Measurements from ENCODE around the gene DNAH12.

Gene DNAH12, protein sequence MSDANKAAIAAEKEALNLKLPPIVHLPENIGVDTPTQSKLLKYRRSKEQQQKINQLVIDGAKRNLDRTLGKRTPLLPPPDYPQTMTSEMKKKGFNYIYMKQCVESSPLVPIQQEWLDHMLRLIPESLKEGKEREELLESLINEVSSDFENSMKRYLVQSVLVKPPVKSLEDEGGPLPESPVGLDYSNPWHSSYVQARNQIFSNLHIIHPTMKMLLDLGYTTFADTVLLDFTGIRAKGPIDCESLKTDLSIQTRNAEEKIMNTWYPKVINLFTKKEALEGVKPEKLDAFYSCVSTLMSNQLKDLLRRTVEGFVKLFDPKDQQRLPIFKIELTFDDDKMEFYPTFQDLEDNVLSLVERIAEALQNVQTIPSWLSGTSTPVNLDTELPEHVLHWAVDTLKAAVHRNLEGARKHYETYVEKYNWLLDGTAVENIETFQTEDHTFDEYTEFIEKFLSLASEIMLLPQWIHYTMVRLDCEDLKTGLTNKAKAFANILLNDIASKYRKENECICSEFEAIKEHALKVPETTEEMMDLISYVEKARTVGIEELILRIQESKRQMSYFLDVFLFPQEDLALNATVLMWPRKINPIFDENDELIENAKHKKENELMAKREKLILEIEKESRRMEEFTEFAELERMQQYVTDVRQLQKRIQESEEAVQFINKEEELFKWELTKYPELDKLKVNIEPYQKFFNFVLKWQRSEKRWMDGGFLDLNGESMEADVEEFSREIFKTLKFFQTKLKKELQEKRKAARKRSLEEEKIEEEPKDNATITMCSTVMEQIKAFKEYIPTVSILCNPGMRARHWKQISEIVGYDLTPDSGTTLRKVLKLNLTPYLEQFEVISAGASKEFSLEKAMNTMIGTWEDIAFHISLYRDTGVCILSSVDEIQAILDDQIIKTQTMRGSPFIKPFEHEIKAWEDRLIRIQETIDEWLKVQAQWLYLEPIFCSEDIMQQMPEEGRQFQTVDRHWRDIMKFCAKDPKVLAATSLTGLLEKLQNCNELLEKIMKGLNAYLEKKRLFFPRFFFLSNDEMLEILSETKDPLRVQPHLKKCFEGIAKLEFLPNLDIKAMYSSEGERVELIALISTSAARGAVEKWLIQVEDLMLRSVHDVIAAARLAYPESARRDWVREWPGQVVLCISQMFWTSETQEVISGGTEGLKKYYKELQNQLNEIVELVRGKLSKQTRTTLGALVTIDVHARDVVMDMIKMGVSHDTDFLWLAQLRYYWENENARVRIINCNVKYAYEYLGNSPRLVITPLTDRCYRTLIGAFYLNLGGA (N-terminal part only)

GRCh38 chr3:57544181-57545125 lies at the start of gene DNAH12:
Gene DNAH12 (minus strand): TSS chr3:57544344. CDS start chr3:57542870, 1,474 bp downstream.
- DNase-seq, result no peak

- no peak for DNase-seq
Measured at GRCh38 chr3:57592306-57592705, 48.2 kb upstream of the DNAH12 start.

DNA sequence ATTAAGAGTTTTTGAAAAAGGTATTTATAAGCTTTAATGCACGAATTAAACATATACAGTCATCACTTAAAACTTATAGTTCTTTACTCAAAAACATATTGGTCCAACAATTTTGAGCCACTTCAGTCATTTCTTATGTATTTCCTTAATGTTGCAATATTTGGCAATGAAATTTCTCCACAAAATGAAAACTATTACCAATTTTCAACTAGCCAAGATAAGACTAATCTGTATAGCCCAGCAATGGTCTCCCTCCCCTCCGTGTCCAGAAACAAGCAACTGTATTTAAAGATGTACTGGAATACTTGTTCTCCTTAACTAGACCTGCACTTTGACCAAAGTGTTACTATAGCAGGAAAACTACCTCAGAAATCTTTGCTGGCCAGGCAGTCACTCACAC lies 43.8 kb upstream of the DNAH12 start:
- no peak for DNase-seq

DNA sequence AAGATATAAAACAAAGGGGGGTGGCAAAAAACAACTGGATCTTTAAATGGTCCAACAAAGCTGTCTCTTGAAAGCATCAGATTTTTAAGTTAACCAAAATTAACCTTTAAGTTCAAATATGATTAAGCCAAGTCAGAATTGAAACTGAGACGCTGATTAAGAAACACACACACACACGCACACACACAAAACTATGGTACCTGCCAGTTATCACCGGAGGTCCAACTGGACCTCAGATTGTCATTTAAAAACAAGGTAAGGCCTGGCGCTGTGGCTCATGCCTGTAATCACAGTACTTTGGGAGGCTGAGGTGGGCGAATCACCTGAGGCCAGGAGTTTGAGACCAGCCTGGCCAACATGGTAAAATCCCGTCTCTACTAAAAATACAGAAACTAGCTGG lies 42.6 kb upstream of the DNAH12 start:
- no peak for DNase-seq

DNA sequence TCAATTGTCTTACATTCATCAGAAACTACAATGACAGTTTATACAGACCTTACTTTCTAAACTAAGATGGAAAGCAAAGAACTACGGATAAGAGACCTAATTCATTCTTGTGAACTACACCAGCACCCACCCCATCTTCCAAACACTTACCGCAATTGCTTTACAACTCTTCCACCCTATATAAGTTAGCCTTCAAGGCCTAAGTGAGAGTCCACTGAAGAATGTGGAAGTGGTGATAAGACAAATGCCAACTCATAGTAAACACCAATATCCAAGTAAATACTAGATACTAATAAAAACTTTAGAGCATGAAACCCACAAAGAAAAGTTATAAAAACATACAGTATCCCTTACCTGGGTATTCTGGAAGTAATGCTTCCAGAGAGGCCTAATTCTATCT lies 39.4 kb upstream of the DNAH12 start:
- no peak for DNase-seq

DNA sequence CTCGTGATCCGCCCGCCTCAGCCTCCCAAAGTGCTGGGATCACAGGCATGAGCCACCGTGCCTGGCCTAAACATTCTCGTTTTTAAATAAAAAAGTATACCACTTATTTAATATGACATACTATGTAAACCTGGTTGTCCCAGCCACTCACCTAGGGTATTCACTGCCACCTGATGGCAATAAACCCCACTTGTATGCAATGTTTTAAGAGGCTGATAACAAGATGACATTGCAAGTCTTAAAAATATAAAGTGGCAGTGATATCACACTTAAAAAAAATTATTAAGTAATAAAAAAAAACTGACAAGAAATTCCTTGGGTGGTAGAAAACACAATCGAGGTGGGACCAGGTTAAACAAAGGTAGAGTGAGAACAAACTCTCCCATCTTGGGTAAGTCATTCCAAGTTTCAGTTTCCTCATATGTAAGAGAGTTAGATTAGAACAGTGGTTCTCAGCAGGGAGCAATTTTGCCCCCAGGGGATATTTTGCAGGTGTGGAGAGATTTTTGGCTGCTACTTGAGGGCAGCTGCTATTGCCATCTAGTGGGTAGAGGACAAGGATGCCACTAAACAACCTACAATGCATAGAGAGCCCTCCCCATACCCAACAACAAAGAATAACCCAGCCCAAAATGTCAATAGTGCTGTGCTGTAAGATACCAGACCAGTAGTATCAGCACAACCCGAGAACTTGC lies 38.5 kb upstream of the DNAH12 start:
- DNase-seq, result no peak

DNA sequence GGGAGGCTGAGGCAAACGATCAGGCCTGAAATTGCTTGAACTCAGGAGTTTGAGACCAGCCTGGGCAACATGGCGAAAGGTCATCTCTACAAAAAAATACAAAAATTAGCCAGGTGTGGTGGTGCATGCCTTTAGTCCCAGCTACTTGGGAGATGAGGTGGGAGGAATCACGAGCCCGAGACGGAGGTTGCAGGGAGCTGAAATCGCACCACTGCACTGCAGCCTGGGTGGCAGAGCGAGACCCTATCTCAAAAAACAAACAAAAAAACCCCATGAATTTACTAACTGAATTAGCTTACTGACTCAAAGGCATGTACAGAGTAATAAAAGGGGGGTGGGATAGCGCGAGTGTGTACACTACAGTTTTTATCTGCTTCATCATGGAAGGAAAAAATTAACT lies 33.7 kb upstream of the DNAH12 start:
- no peak for DNase-seq

GRCh38 chr3:57575966-57576626 lies 32.0 kb upstream of the DNAH12 start:
- DNase-seq, result no peak

DNA sequence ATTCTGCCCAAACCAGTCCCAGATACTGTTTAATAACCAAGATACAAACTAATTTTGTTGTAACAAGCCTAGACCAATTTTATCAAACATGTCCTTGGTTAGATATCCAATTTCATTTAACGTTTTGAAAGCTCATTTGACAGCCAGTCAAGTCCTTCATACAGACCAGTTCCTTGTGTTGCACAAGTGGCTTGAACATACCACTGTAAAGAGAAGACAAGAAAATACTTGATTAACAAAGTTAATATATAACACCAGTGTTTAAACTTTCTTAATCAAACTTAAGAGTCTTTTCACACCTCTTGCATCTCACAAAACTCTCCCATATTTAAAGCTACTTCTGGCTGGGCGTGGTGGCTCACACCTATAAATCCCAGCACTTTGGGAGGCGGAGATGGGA lies 28.0 kb upstream of the DNAH12 start:
- DNase-seq, result no peak

DNA sequence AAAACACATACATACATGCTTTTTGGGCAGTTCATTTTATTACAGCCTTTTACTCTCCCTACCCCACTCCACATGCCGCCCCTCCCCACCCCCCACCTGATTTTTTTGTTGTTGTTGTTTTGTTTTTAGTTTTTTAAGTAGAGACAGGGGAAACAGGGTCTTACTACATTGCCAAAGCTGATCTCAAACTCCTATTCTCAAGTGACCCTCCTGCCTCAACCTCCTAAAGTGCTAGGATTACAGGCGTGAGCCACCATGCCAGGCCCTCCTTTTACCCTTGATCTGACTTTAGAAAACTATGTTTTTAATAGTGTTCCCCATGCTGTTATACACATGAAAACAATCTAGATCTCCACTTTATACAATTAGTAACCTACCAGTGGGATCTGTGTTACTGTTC lies 26.7 kb upstream of the DNAH12 start:
- no peak for DNase-seq

- DNase-seq, result no peak
Measured at GRCh38 chr3:57569859-57570450, 25.8 kb upstream of the DNAH12 start.

DNA sequence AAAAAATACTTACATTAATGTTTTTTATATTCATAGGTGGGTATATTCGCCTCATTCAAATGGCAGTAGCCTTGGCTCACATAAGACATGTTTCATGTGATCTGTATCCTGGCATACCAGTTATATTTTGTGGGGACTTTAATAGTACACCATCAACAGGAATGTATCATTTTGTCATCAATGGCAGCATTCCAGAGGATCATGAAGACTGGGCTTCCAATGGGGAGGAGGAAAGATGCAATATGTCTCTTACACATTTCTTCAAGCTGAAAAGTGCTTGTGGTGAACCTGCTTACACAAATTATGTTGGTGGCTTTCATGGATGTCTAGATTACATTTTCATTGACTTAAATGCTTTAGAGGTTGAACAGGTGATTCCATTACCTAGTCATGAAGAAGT lies 15.4 kb upstream of the DNAH12 start:
- DNase-seq, result no peak

GRCh38 chr3:57557085-57557537 lies 13.0 kb upstream of the DNAH12 start:
- DNase-seq, result no peak

DNA sequence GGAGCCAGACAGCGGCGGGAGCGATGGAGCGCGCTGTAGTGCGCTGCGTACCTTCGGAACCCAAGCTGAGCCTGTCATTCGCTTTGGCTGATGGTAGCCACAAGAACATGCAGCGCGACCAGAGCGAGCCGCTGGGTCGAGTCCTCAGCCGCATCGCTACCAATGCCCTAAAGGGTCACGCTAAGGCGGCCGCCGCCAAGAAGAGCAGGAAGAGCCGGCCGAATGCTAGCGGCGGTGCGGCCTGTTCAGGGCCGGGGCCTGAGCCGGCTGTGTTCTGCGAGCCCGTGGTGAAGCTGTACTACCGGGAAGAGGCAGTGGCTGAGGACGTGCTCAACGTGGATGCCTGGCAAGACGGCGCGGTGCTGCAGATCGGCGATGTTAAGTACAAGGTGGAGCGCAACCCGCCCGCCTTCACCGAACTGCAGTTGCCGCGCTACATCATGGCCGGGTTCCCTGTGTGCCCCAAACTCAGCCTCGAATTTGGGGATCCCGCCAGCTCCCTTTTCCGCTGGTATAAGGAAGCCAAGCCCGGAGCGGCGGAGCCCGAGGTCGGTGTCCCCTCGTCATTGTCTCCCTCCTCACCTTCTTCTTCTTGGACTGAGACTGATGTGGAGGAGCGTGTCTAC lies 12.4 kb upstream of the DNAH12 start:
- no peak for DNase-seq

GRCh38 chr3:57555738-57556458 lies 11.8 kb upstream of the DNAH12 start, which contains the start of gene PDE12:
Gene PDE12 (plus strand): TSS chr3:57556274. CDS start chr3:57556380, 106 bp downstream.
- DNase-seq, result peak in 1 of 2 experiments; percentile 81

- no peak for DNase-seq
Measured at GRCh38 chr3:57555306-57555705, 11.2 kb upstream of the DNAH12 start.

DNA sequence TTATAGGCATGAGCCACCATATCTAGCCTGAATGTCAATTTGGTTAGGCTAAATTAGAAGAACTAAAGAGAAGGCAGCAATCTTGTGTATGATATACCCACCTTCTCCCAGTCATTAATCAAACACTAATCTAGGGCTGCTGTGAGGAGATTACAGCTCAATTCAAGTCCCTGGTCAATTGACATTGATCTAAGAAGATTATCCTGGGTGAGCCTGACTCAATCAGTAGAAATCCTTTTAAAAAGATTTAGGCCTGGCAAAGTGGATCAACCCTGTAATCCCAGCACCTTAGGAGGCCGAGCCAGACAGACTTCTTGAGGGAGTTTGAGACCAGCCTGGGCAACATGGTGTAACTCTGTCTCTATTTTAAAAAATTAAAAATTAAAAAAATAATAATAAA lies 2.5 kb upstream of the DNAH12 start:
- no peak for DNase-seq

- no peak for DNase-seq
Measured at GRCh38 chr3:57545636-57546268, 1.6 kb upstream of the DNAH12 start.

Measured in cerebellar nuclear complex (tissue), 1 donor.